IMR-90 (cell line): Measurements from ENCODE around the gene USF1. TPM values are rescaled to one million over a fixed set of nuclear protein-coding genes. Genes with fewer than 3 reads are reported as not detected.

Experiments used
- ATAC-seq: fragments of 200-7000 bp; cut with Tn5 transposase; 2 replicates; pipeline ENCODE4 v1.9.1; 2020; ENCODE audit warnings: low read depth, mild to moderate bottlenecking, moderate library complexity
- BruUV-seq: library from RNA; stranded (reverse); fragments of 400-500 nt; replicated peaks from 2 replicates; lab custom pipeline; 2021; lab: Mats Ljungman, UMichigan
- CTCF ChIA-PET: fragments of 300-600 bp; formaldehyde crosslinking; extraction: SDS; loops from one replicate; lab custom pipeline; 2021; ENCODE audit warnings: antibody characterized with exemption; lab: Yijun Ruan, JAX
- POLR2A ChIA-PET: fragments of 300-600 bp; sonication (Branson Sonifier 250); formaldehyde crosslinking; loops from one replicate; lab custom pipeline; 2022; ENCODE audit warnings: antibody characterized with exemption; ENCODE audit not compliant: unreplicated experiment; lab: Charles Lee
- DNase-seq: peaks from one replicate; pipeline ENCODE4 v3.0.0; 2013
- H2AFZ ChIP-seq: replicated peaks from 2 replicates; pipeline ENCODE3; 2013; ENCODE audit warnings: low read length, mild to moderate bottlenecking; ENCODE audit not compliant: poor library complexity
- H2AK5ac ChIP-seq: 2 replicates; pipeline ENCODE4 v1.6.1; 2013; ENCODE audit warnings: low read depth, low read length, inconsistent platforms
- H2AK9ac ChIP-seq: replicated peaks from 2 replicates; pipeline ENCODE3; 2013; ENCODE audit warnings: mild to moderate bottlenecking, low read depth, low read length, moderate library complexity; ENCODE audit not compliant: poor library complexity
- H2BK120ac ChIP-seq: 2 replicates; pipeline ENCODE4 v1.6.1; 2013; ENCODE audit warnings: low read depth, low read length, inconsistent platforms
- H2BK15ac ChIP-seq: 3 replicates; pipeline ENCODE4 v1.6.1; 2013; ENCODE audit warnings: low read depth, low read length, inconsistent platforms
- H2BK20ac ChIP-seq: 2 replicates; pipeline ENCODE4 v1.6.1; 2013; ENCODE audit warnings: low read depth, mild to moderate bottlenecking, inconsistent platforms, low read length, moderate library complexity
- H2BK5ac ChIP-seq: 2 replicates; pipeline ENCODE4 v1.6.1; 2013; ENCODE audit warnings: mild to moderate bottlenecking, low read depth, low read length, inconsistent platforms; ENCODE audit not compliant: poor library complexity, severe bottlenecking
- H3K14ac ChIP-seq: replicated peaks from 2 replicates; pipeline ENCODE4 v1.6.1; 2013; ENCODE audit warnings: low read depth, low read length, inconsistent platforms
- H3K18ac ChIP-seq: 2 replicates; pipeline ENCODE4 v1.6.1; 2013; ENCODE audit warnings: low read depth, low read length, control low read depth
- H3K23ac ChIP-seq: 2 replicates; pipeline ENCODE4 v1.6.1; 2013; ENCODE audit warnings: low read depth, low read length, inconsistent platforms
- H3K27ac ChIP-seq: 2 replicates; pipeline ENCODE4 v1.5.1; 2013; ENCODE audit warnings: mild to moderate bottlenecking, control low read depth, low read length; ENCODE audit not compliant: insufficient read depth
- H3K27me3 ChIP-seq: 2 replicates; pipeline ENCODE4 v1.6.1; 2013; ENCODE audit warnings: low read length; ENCODE audit not compliant: control insufficient read depth, insufficient read depth
- H3K36me3 ChIP-seq: 2 replicates; pipeline ENCODE4 v1.6.1; 2013; ENCODE audit warnings: low read length, mixed read lengths; ENCODE audit not compliant: control insufficient read depth, insufficient read depth
- H3K4ac ChIP-seq: 2 replicates; pipeline ENCODE4 v1.6.1; 2013; ENCODE audit warnings: low read depth, low read length, inconsistent platforms
- H3K4me1 ChIP-seq: 2 replicates; pipeline ENCODE4 v1.6.1; 2013; ENCODE audit warnings: low read length, mixed read lengths; ENCODE audit not compliant: control insufficient read depth, insufficient read depth
- H3K4me2 ChIP-seq: 2 replicates; pipeline ENCODE4 v1.6.1; 2013; ENCODE audit warnings: low read depth, mild to moderate bottlenecking, control low read depth, low read length, moderate library complexity
- H3K4me3 ChIP-seq: 2 replicates; pipeline ENCODE4 v1.5.1; 2013; ENCODE audit warnings: low read depth, mild to moderate bottlenecking, control low read depth, low read length, moderate library complexity; ENCODE audit not compliant: insufficient read depth
- H3K56ac ChIP-seq: 2 replicates; pipeline ENCODE4 v1.6.1; 2013; ENCODE audit warnings: low read length, inconsistent platforms; ENCODE audit not compliant: insufficient read depth; ENCODE audit errors: extremely low read depth
- H3K79me1 ChIP-seq, 2 experiments: 2 replicates each; pipeline ENCODE4 v1.6.1; 2013; ENCODE audit warnings: low read length in 2 of 2, inconsistent platforms in 1 of 2, low read depth in 1 of 2
- H3K9ac ChIP-seq: 2 replicates; pipeline ENCODE4 v1.6.1; 2013; ENCODE audit warnings: low read depth, low read length, control low read depth
- H3K9me1 ChIP-seq: 2 replicates; pipeline ENCODE4 v1.6.1; 2013; ENCODE audit warnings: low read length, inconsistent platforms; ENCODE audit not compliant: insufficient read depth
- H3K9me3 ChIP-seq: 2 replicates; pipeline ENCODE4 v1.6.1; 2013; ENCODE audit warnings: low read length; ENCODE audit not compliant: control insufficient read depth, insufficient read depth
- H4K20me1 ChIP-seq: 2 replicates; pipeline ENCODE4 v1.6.1; 2013; ENCODE audit warnings: low read length, inconsistent platforms; ENCODE audit not compliant: insufficient read depth
- H4K5ac ChIP-seq: 2 replicates; pipeline ENCODE4 v1.6.1; 2013; ENCODE audit warnings: mild to moderate bottlenecking, low read depth, low read length, control low read depth
- H4K8ac ChIP-seq, 2 experiments: 2 replicates each; pipeline ENCODE4 v1.6.1; 2013; ENCODE audit warnings: low read depth in 2 of 2, low read length in 2 of 2, control low read depth in 1 of 2, inconsistent platforms in 1 of 2
- H4K91ac ChIP-seq: 2 replicates; pipeline ENCODE4 v1.6.1; 2013; ENCODE audit warnings: low read depth, low read length, inconsistent platforms; ENCODE audit not compliant: insufficient read depth
- BHLHE40 ChIP-seq: fragments of 150-350 bp; IDR thresholded peaks from 2 replicates; pipeline ENCODE4 v1.6.1; 2016; ENCODE audit warnings: mild to moderate bottlenecking, low read depth, low read length
- CEBPB ChIP-seq: IDR thresholded peaks from 2 replicates; pipeline ENCODE4 v1.6.1; 2012; ENCODE audit warnings: low read depth, low read length, improper control_type of control experiment
- CHD1 ChIP-seq: IDR thresholded peaks from 2 replicates; pipeline ENCODE4 v1.6.1; 2012; ENCODE audit warnings: low read depth, low read length, improper control_type of control experiment
- ELK1 ChIP-seq: fragments of 150-350 bp; IDR thresholded peaks from 2 replicates; pipeline ENCODE4 v1.6.1; 2016; ENCODE audit warnings: low read depth, mild to moderate bottlenecking, low read length, moderate library complexity, borderline replicate concordance
- FOS ChIP-seq: fragments of 150-350 bp; IDR thresholded peaks from 2 replicates; pipeline ENCODE4 v1.6.1; 2016; ENCODE audit warnings: low read depth, low read length
- MAFK ChIP-seq: IDR thresholded peaks from 2 replicates; pipeline ENCODE4 v1.6.1; 2012; ENCODE audit warnings: low read depth, low read length, improper control_type of control experiment
- MAZ ChIP-seq: IDR thresholded peaks from 2 replicates; pipeline ENCODE4 v1.6.1; 2012; ENCODE audit warnings: low read depth, mild to moderate bottlenecking, low read length, improper control_type of control experiment, moderate library complexity, borderline replicate concordance
- MXI1 ChIP-seq: IDR thresholded peaks from 2 replicates; pipeline ENCODE4 v1.6.1; 2012; ENCODE audit warnings: low read depth, mild to moderate bottlenecking, low read length, moderate library complexity, borderline replicate concordance
- NFE2L2 ChIP-seq: fragments of 150-350 bp; IDR thresholded peaks from 2 replicates; pipeline ENCODE4 v1.6.1; 2016; ENCODE audit warnings: low read depth, mild to moderate bottlenecking, low read length
- POLR2A ChIP-seq: IDR thresholded peaks from 2 replicates; pipeline ENCODE4 v1.6.1; 2012; ENCODE audit warnings: mild to moderate bottlenecking, low read depth, low read length
- RAD21 ChIP-seq: IDR thresholded peaks from 2 replicates; pipeline ENCODE4 v1.6.1; 2012; ENCODE audit warnings: low read length, improper control_type of control experiment
- RCOR1 ChIP-seq: IDR thresholded peaks from 2 replicates; pipeline ENCODE4 v1.6.1; 2012; ENCODE audit warnings: mild to moderate bottlenecking, low read length, improper control_type of control experiment; ENCODE audit not compliant: insufficient replicate concordance
- RFX5 ChIP-seq: IDR thresholded peaks from 2 replicates; pipeline ENCODE4 v1.8.0; 2012; ENCODE audit warnings: low read depth, mild to moderate bottlenecking, low read length, moderate library complexity
- SMC3 ChIP-seq: fragments of 150-350 bp; IDR thresholded peaks from 2 replicates; pipeline ENCODE4 v1.6.1; 2016; ENCODE audit warnings: low read depth, mild to moderate bottlenecking, antibody characterized with exemption, low read length, moderate library complexity
- WGBS, 2 experiments: methylation state at CpG; one replicate each; pipeline versions ENCODE4 v1.1.5 to v1.1.7; 2013; ENCODE audit warnings: missing lambda C conversion rate in 2 of 2; ENCODE audit not compliant: insufficient read length in 1 of 2; ENCODE audit errors: extremely low coverage in 2 of 2; 5-methylcytosine and 5-hydroxymethylcytosine counted together
- dilution Hi-C: fragments of 300-500 bp; cut with HindIII; formaldehyde crosslinking; loops from one replicate; pipeline ENCODE4 v1.14.3; 2018; ENCODE audit warnings: low sequenced_read_pairs; ENCODE audit not compliant: unreplicated experiment
- in situ Hi-C: fragments of 300-500 bp; cut with MboI; formaldehyde crosslinking; loops from 3 replicates; pipeline ENCODE4 v1.14.3; 2019; ENCODE audit warnings: low sequenced_read_pairs, inconsistent platforms, mixed read lengths
- intact Hi-C: fragments of 100-400 bp; cut with micrococcal nuclease; formaldehyde crosslinking; loops from 2 replicates; pipeline ENCODE4 v1.10.0; 2022
- polyA plus RNA-seq, 3 experiments: library from polyadenylated mRNA; depleted of rRNA; stranded (reverse); fragments of >200 nt; gene quantifications; 2 replicates each; pipeline ENCODE4 v1.2.3, GENCODE V29; 2012; ENCODE audit warnings: low replicate concordance in 1 of 3
- total RNA-seq: library from RNA; depleted of rRNA; stranded (reverse); fragments of >200 nt; gene quantifications from 2 replicates; pipeline ENCODE4 v1.2.3, GENCODE V29; 2012
- TF ChIP-seq, protein P1 (sequence below): fragments of 150-350 bp; IDR thresholded peaks from 2 replicates; pipeline ENCODE4 v1.6.1; 2017; ENCODE audit warnings: mild to moderate bottlenecking, antibody characterized with exemption, low read length, low read depth
- TF ChIP-seq, protein P2 (sequence below): conservative IDR thresholded peaks from 2 replicates; pipeline ENCODE4 v1.5.1; 2012; ENCODE audit warnings: mild to moderate bottlenecking, low read depth, low read length, improper control_type of control experiment

USF1 gene
- total and polyA plus RNA-seq, 2 of the 4 experiments (the other 2 are of a cell fraction) = 37.1 to 78.9 TPM

GRCh38 chr1:161051219-161051618, 5.4 kb upstream of the USF1 start:
- H3K9me1 ChIP-seq = no peaks in the 10 kb centered on the region
- H4K8ac ChIP-seq = no peak overlapping the region
- peak overlapping the region; percentile 19 for H2AFZ ChIP-seq
- no peak overlapping the region for H3K9ac ChIP-seq
- no peaks in the 10 kb centered on the region for H3K27me3 ChIP-seq
- H4K20me1 ChIP-seq = no peaks in the 10 kb centered on the region
- in situ Hi-C loops = no loop called here
- no peak overlapping the region for H3K4ac ChIP-seq
- intact Hi-C loops = no loop called here
- H2BK5ac ChIP-seq = no peak overlapping the region
- WGBS, 2 experiments = 100% methylated on average over 2 of the region's 10 CpGs; no CpG with 5 or more reads in 1 of the 2 experiments
- H3K14ac ChIP-seq = no peak overlapping the region
- H3K4me2 ChIP-seq = no peak overlapping the region
- dilution Hi-C loops = no loop called here
- ATAC-seq (no peak), DNase-seq (no peak)
- ChIA-PET POLR2A (no interaction called here), CTCF (no interaction called here)
- no peaks in the 10 kb centered on the region for H3K36me3 ChIP-seq
- no peaks in the 10 kb centered on the region for H3K9me3 ChIP-seq
- H3K23ac ChIP-seq = no peak overlapping the region
- no peak overlapping the region for H4K91ac ChIP-seq
- TF ChIP-seq MAZ (no peak), FOS (no peak), CHD1 (no peak), RFX5 (no peak), RCOR1 (no peak), MXI1 (no peak), MAFK (no peak), BHLHE40 (no peak), NFE2L2 (no peak), ELK1 (no peak), SMC3 (no peak), CEBPB (no peak), RAD21 (no peak), POLR2A (no peak)
- TF ChIP-seq, protein P1, sequence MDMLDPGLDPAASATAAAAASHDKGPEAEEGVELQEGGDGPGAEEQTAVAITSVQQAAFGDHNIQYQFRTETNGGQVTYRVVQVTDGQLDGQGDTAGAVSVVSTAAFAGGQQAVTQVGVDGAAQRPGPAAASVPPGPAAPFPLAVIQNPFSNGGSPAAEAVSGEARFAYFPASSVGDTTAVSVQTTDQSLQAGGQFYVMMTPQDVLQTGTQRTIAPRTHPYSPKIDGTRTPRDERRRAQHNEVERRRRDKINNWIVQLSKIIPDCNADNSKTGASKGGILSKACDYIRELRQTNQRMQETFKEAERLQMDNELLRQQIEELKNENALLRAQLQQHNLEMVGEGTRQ = no peak
- TF ChIP-seq, protein P2, sequence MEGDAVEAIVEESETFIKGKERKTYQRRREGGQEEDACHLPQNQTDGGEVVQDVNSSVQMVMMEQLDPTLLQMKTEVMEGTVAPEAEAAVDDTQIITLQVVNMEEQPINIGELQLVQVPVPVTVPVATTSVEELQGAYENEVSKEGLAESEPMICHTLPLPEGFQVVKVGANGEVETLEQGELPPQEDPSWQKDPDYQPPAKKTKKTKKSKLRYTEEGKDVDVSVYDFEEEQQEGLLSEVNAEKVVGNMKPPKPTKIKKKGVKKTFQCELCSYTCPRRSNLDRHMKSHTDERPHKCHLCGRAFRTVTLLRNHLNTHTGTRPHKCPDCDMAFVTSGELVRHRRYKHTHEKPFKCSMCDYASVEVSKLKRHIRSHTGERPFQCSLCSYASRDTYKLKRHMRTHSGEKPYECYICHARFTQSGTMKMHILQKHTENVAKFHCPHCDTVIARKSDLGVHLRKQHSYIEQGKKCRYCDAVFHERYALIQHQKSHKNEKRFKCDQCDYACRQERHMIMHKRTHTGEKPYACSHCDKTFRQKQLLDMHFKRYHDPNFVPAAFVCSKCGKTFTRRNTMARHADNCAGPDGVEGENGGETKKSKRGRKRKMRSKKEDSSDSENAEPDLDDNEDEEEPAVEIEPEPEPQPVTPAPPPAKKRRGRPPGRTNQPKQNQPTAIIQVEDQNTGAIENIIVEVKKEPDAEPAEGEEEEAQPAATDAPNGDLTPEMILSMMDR = no peak
- peaks cover 0 to 2% of the 10 kb centered on the region in 2 experiments; a peak in 1 of 4 replicates for H3K79me1 ChIP-seq
- H3K4me1 ChIP-seq = no peaks in the 10 kb centered on the region
- H3K56ac ChIP-seq = no peak overlapping the region
- no peak overlapping the region for H2BK15ac ChIP-seq
- no peak overlapping the region for H3K27ac ChIP-seq
- H3K18ac ChIP-seq = no peak overlapping the region
- H2AK9ac ChIP-seq = no peak overlapping the region
- H3K4me3 ChIP-seq = no peak overlapping the region
- H2BK120ac ChIP-seq = no peak overlapping the region
- H2AK5ac ChIP-seq = no peak overlapping the region
- BruUV-seq = no TSS peak
- H4K5ac ChIP-seq = no peak overlapping the region
- no peak overlapping the region for H2BK20ac ChIP-seq
